HuH-7 (cell line): ENCODE results near the gene ABCA4.
A peak's percentile ranks its signal among the peaks of the same experiment; 100 is the strongest.

Source experiments
- DNase-seq: peaks from one replicate; pipeline ENCODE4 v3.0.0; 2011; ENCODE audit warnings: low spot score

The ABCA4 gene

GRCh38 chr1:94050675-94051074, 70.3 kb downstream of the ABCA4 start:
- DNase-seq = no peak

- DNase-seq = no peak
Observed at GRCh38 chr1:94050254-94050653, 70.7 kb downstream of the ABCA4 start.

- no peak for DNase-seq
Observed at GRCh38 chr1:94049791-94050190, 71.2 kb downstream of the ABCA4 start.

- DNase-seq = no peak
Observed at GRCh38 chr1:94048413-94049164, 72.4 kb downstream of the ABCA4 start.

GRCh38 chr1:94047949-94048348, 73.0 kb downstream of the ABCA4 start:
- DNase-seq = no peak

GRCh38 chr1:94045465-94046056, 75.4 kb downstream of the ABCA4 start:
- DNase-seq = peak; percentile 68

GRCh38 chr1:94044891-94045290, 76.1 kb downstream of the ABCA4 start:
- no peak for DNase-seq

GRCh38 chr1:94044290-94044790, 76.6 kb downstream of the ABCA4 start:
- no peak for DNase-seq

- no peak for DNase-seq
Observed at GRCh38 chr1:94043738-94044289, 77.1 kb downstream of the ABCA4 start.

GRCh38 chr1:94042388-94042787, 78.6 kb downstream of the ABCA4 start:
- no peak for DNase-seq

GRCh38 chr1:94039871-94040569, 80.9 kb downstream of the ABCA4 start:
- no peak for DNase-seq

GRCh38 chr1:94039514-94039870, 81.5 kb downstream of the ABCA4 start:
- DNase-seq = peak; percentile 70

GRCh38 chr1:94038511-94038910, 82.4 kb downstream of the ABCA4 start:
- no peak for DNase-seq

- no peak for DNase-seq
Observed at GRCh38 chr1:94037392-94038229, 83.3 kb downstream of the ABCA4 start.

GRCh38 chr1:94036730-94037129, 84.2 kb downstream of the ABCA4 start:
- no peak for DNase-seq

- DNase-seq = no peak
Observed at GRCh38 chr1:94033849-94034248, 87.1 kb downstream of the ABCA4 start.

- DNase-seq = no peak
Observed at GRCh38 chr1:94032637-94033036, 88.3 kb downstream of the ABCA4 start.

- no peak for DNase-seq
Observed at GRCh38 chr1:94031591-94031990, 89.4 kb downstream of the ABCA4 start.

- DNase-seq = no peak
Observed at GRCh38 chr1:94031154-94031553, 89.8 kb downstream of the ABCA4 start.

- no peak for DNase-seq
Observed at GRCh38 chr1:94029130-94029993, 91.6 kb downstream of the ABCA4 start.
